ES-I3 (cell line): Measurements from ENCODE around the gene FRY.

Experiments used
- H3K36me3 ChIP-seq: 2 replicates; pipeline ENCODE4 v1.6.1; 2013; ENCODE audit warnings: mild to moderate bottlenecking, low read length, control low read depth, moderate library complexity; ENCODE audit not compliant: insufficient read depth
- H3K4me1 ChIP-seq: 2 replicates; pipeline ENCODE4 v1.6.1; 2013; ENCODE audit warnings: mild to moderate bottlenecking, control low read depth, low read length; ENCODE audit not compliant: insufficient read depth
- H3K9ac ChIP-seq: 2 replicates; pipeline ENCODE4 v1.6.1; 2013; ENCODE audit warnings: low read depth, mild to moderate bottlenecking, low read length, moderate library complexity
- H3K9me3 ChIP-seq: 2 replicates; pipeline ENCODE4 v1.6.1; 2013; ENCODE audit warnings: mild to moderate bottlenecking, low read length, moderate library complexity; ENCODE audit not compliant: control insufficient read depth, insufficient read depth

The FRY gene

GRCh38 chr13:32098272-32098671, 66.7 kb downstream of the FRY start:
- no peaks in the 10 kb centered on the region for H3K4me1 ChIP-seq
- no peaks in the 10 kb centered on the region for H3K9me3 ChIP-seq
- H3K36me3 ChIP-seq = no peaks in the 10 kb centered on the region
- no peak overlapping the region for H3K9ac ChIP-seq

- no peaks in the 10 kb centered on the region for H3K36me3 ChIP-seq
- H3K4me1 ChIP-seq = no peaks in the 10 kb centered on the region
- H3K9me3 ChIP-seq = no peaks in the 10 kb centered on the region
- H3K9ac ChIP-seq = no peak overlapping the region
Measured at GRCh38 chr13:32105653-32106313, 74.2 kb downstream of the FRY start.

GRCh38 chr13:32107474-32107873, 75.9 kb downstream of the FRY start:
- Histone ChIP-seq H3K4me1 (no peaks in the 10 kb centered on the region), H3K9me3 (no peaks in the 10 kb centered on the region), H3K36me3 (no peaks in the 10 kb centered on the region), H3K9ac (no peak overlapping the region)

- H3K36me3 ChIP-seq = no peaks in the 10 kb centered on the region
- no peaks in the 10 kb centered on the region for H3K4me1 ChIP-seq
- no peaks in the 10 kb centered on the region for H3K9me3 ChIP-seq
Measured at GRCh38 chr13:32107973-32108372, 76.4 kb downstream of the FRY start.

GRCh38 chr13:32113532-32113931, 82.0 kb downstream of the FRY start:
- no peaks in the 10 kb centered on the region for H3K9me3 ChIP-seq
- H3K36me3 ChIP-seq = no peaks in the 10 kb centered on the region
- H3K4me1 ChIP-seq = no peaks in the 10 kb centered on the region
- no peak overlapping the region for H3K9ac ChIP-seq

More at GRCh38 chr13:32107973-32108372, 76.4 kb downstream of the FRY start:
- H3K9ac ChIP-seq = no peak overlapping the region

- no peaks in the 10 kb centered on the region for H3K4me1 ChIP-seq
- no peak overlapping the region for H3K9ac ChIP-seq
- H3K36me3 ChIP-seq = no peaks in the 10 kb centered on the region
- no peaks in the 10 kb centered on the region for H3K9me3 ChIP-seq
Measured at GRCh38 chr13:32114284-32114950, 82.8 kb downstream of the FRY start.

GRCh38 chr13:32115066-32115465, 83.5 kb downstream of the FRY start:
- no peak overlapping the region for H3K9ac ChIP-seq
- H3K9me3 ChIP-seq = no peaks in the 10 kb centered on the region
- no peaks in the 10 kb centered on the region for H3K36me3 ChIP-seq
- H3K4me1 ChIP-seq = no peaks in the 10 kb centered on the region

GRCh38 chr13:32116210-32116609, 84.6 kb downstream of the FRY start:
- no peaks in the 10 kb centered on the region for H3K4me1 ChIP-seq
- no peak overlapping the region for H3K9ac ChIP-seq
- H3K36me3 ChIP-seq = no peaks in the 10 kb centered on the region
- H3K9me3 ChIP-seq = no peaks in the 10 kb centered on the region

- Histone ChIP-seq H3K9ac (no peak overlapping the region), H3K4me1 (no peaks in the 10 kb centered on the region), H3K36me3 (no peaks in the 10 kb centered on the region), H3K9me3 (no peaks in the 10 kb centered on the region)
Measured at GRCh38 chr13:32117001-32117400, 85.4 kb downstream of the FRY start.

GRCh38 chr13:32117701-32118100, 86.1 kb downstream of the FRY start:
- Histone ChIP-seq H3K9me3 (no peaks in the 10 kb centered on the region; the same call in 1 of the 2 replicates), H3K9ac (no peak overlapping the region)

GRCh38 chr13:32121316-32121715, 89.7 kb downstream of the FRY start:
- no peaks in the 10 kb centered on the region for H3K36me3 ChIP-seq
- H3K4me1 ChIP-seq = no peaks in the 10 kb centered on the region
- no peak overlapping the region for H3K9ac ChIP-seq
- no peaks in the 10 kb centered on the region; the same call in 1 of the 2 replicates for H3K9me3 ChIP-seq

More at GRCh38 chr13:32117701-32118100, 86.1 kb downstream of the FRY start:
- Histone ChIP-seq H3K4me1 (no peaks in the 10 kb centered on the region), H3K36me3 (no peaks in the 10 kb centered on the region)

- Histone ChIP-seq H3K4me1 (no peaks in the 10 kb centered on the region), H3K36me3 (no peaks in the 10 kb centered on the region), H3K9ac (no peak overlapping the region), H3K9me3 (no peaks in the 10 kb centered on the region; the same call in 1 of the 2 replicates)
Measured at GRCh38 chr13:32124743-32125142, 93.2 kb downstream of the FRY start.

GRCh38 chr13:32125221-32125689, 93.7 kb downstream of the FRY start:
- H3K36me3 ChIP-seq = no peaks in the 10 kb centered on the region
- H3K4me1 ChIP-seq = no peaks in the 10 kb centered on the region
- no peaks in the 10 kb centered on the region; the same call in 1 of the 2 replicates for H3K9me3 ChIP-seq
- no peak overlapping the region for H3K9ac ChIP-seq

GRCh38 chr13:32125751-32126150, 94.2 kb downstream of the FRY start:
- H3K36me3 ChIP-seq = no peaks in the 10 kb centered on the region
- H3K4me1 ChIP-seq = no peaks in the 10 kb centered on the region
- no peak overlapping the region for H3K9ac ChIP-seq
- H3K9me3 ChIP-seq = no peaks in the 10 kb centered on the region; the same call in 1 of the 2 replicates

- Histone ChIP-seq H3K4me1 (no peaks in the 10 kb centered on the region), H3K9me3 (no peaks in the 10 kb centered on the region; the same call in 1 of the 2 replicates), H3K36me3 (no peaks in the 10 kb centered on the region), H3K9ac (no peak overlapping the region)
Measured at GRCh38 chr13:32126278-32126677, 94.7 kb downstream of the FRY start.
